NCI-H2029 treated with DMSO at 0.1 percent for 48 hours (cell line): Measurements from ENCODE around the gene HIC1.

Experiments
- DNase-seq: peaks from one replicate; lab custom pipeline; 2025; lab: John Stamatoyannopoulos, UW

HIC1 gene

DNA sequence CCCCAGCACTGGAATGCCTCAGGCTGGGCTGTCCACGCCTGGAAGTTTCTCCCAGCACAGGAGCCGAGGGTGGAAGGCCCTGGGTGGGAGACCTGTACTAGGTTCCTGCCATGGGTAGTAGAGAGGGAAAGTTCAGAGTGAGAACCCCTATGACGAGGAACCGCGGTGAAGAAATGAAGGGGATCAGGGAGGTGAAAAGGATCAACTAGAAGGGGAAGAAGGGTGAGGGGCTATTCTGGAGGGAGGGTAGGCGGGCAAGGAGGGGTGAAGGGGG, 5.4 kb downstream of the HIC1 start:
- no peak for DNase-seq

DNA sequence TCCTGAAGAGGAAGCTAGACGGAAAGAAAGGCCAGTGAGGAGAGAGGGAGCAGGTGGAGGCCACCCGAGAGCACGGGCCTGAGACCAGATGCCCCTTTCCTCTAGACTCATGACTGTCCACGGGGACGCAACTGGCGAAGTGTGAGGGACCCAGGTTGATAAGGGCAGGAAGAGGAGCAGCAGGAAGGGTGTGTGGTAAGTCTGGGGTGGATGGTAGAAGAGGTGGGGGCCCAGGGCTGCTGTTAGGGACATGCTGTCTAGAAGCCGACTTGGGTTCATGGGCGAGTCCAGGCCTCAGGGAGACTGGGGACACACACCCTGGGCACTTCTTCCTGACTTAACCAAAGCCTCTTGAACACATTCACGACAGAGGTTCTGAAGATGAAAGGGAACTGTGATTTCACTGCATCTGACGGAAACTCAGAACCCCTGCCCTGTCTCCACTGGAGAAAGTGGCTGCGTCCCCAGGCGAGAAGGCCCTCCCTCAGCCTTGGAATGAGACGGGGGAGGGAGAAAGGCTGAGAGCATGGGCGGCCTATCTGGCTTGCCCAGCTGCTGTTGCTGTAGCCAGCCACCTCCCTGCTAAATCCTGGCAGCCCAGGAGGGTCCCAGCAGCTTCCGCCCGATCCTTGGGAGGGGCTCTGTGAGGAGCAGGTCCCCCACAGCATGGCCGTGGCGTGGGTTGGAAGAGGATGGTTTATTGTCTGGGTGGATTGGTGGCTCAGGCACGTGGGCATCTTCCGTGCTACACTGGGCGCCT, 6.0 kb downstream of the HIC1 start:
- no peak for DNase-seq

DNA sequence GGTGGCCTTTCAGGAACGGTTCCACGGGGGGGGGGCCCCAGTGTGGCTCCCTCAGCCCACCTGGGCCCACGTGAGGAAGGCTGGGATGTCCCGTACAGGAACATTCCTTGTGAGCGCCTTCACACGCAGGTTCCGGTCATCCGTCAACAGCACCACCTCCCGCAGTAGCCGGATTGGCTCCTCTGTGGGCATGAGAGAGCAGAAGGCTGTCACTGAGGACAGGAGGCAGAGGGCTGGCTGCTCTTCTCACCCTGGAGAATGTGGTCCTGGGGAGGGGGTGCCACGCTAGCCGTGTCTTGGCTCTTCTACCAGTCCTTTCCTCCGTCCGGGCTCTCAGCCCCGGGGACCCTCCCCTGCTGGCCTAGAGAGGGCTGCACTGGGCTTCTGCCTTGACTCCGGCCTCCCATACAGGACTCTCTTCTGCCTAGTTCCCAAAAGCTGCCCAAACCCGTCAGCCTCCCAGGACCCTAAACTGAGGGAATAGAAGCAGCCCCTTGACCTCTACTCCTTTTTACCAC, 6.6 kb downstream of the HIC1 start:
- DNase-seq, result no peak

DNA sequence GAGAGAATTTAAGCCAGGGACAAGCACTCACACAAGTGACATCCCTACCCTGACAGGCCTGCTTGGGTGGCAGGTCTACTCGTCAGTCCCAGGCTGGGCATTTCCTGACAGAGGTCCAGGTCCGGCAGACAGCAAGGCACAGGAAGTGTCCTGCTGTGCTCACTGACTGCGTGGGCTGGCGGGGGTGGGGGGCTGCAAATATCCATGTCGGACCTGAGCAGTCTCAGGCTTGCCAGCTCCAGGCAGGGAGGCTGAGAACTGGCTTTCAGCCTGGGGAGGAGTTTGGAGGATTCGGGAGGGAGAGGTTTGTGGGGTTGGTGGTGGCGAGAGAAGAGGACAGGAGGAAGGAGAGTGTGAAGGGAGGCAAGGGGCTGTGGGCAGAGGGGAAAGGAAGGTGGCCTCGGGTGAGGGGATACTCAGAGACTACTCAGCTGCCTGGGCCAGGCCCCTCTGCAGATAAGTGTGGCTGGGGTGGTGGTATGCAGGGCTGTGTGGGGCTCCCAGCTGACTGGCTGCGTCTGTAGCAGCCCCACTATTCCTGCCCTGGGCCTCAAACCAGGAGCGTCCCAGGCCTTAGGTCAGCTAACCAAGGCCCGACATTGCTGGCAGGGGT, 7.8 kb downstream of the HIC1 start:
- DNase-seq, result no peak

DNA sequence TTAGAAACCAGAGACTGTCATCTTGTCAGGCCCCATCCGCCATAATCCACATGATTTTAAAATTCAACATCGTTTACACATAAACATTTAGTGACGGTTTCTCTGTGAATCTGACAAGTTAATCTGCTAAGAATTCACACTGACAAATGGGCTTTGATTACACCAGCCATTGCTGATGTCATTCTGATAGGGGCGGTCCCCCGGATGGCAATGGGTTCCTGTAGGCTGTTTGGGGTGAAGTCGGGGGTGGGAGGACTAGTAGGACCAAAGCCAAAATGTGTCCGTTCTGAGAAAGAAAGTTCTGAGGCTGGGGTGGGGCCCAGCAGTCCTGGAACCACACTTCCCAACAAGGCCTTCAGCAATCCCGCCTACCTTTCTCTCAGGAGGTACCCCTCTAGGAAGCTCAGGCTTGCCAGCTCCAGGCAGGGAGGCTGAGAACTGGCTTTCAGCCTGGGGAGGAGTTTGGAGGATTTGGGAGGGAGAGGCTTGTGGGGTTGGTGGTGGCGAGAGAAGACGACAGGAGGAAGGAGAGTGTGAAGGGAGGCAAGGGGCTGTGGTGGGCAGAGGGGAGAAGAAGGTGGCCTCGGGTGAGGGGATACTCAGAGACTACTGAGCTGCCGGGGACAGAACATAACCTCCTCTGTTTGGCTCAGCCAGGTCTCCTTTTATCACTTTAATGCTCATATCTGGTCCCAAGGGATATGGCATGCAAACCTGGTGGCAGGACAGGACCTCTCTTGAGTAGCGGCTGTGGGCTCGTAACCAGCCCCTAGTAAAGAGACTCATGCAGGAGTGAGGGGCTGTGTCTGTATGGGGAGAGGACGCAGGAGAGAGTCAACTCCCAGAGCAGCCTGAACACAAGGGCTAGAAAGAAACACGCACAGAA, 8.6 kb downstream of the HIC1 start:
- DNase-seq, result no peak

DNA sequence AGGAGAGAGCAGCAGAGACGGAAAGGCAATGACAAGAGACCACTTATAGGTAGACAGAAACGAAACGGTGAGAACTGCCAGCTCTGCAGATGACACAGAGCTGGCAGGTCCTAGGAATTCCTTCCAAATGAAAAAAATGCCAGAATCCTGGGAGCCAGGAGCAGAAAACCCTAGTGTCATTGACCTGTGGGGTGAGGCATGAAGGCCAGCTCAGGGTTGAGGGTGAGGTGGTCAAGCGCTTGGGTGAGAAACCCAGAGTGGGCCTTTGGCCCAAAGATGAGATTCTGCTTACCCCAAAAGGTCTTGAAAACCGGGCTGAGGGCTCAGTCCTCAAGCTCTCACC, 9.2 kb downstream of the HIC1 start:
- no peak for DNase-seq

DNA sequence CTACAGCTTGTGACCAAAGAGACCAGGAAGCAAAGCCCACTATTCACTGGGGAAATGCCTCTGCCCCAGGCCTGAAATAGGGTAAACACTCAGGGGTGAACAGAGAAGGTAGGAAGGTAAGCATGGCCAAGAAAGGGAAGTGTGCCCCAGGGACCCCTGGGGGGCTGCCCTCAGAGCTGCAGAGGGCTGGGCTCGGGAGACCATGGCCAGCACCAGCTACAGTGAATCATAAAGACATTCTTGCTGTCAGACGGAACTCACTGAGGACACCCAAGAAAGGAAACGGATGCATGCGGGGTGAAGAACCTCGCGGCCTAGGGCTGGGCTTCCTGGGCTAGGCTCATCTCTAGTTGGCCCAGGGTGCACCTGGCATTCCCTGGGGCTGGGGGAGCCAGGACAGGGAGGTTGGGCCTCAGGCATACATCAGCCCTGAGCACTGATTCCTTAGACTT, 9.6 kb downstream of the HIC1 start:
- no peak for DNase-seq

DNA sequence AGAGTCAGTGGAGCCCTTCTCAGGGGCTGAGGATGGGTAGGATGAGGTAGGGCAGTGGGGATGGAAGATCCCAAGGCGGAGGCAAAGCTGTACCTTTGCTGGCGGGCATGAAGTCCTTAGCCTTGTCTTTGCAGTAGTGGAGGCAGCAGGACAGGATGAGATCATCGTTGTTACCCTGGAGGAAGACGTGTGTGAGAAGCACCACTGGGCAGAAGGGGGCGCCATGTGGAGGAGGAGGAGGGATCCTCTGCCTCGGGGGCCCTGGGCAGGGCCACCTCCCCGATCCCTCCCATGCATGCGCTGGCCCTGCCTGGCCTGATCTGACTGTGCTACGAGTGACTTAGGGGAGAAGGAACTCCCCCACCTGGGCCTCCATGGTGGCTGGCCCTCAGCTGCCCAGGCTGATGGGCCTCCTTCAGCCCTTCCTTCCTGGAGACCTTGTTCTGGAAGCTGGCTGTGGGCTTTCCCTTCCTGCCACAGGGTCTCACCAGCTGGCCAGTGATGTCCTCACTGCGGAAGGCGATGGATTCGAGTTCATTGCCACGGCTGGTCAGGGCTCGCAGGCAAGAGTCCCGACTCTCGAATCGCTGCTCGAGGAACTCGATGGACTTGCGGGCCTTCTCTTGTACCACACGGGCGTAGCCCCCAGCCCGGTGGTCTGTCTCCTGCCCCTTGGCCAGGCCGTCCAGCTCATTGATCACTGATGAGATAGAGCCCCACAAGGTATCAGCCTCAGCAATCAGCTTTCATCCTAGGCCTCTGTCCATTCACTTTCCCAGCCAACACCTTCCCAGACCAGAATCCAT, 10.3 kb downstream of the HIC1 start:
- DNase-seq, result no peak

DNA sequence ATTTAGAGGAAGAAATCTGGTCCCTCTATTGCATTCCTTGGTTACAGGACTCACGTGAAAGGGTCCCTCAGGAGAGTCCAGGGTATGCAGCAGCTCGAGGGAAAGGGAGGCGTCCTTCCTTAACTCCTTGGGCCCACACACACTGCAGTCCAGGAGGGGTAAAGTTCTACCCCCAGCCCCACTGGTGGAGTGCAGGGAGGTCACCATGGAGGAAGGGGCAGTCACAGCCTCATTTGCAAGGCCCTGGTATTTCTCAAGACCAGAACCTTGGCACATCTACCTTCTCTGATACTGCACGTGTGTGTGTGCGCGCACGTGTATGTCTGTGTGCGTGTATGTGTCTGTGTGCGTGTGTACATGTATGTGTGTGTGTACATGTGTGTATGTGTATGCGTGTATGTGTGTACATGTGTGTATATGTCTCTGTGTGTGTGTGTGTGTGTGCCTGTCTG, 11.1 kb downstream of the HIC1 start:
- DNase-seq, result no peak

DNA sequence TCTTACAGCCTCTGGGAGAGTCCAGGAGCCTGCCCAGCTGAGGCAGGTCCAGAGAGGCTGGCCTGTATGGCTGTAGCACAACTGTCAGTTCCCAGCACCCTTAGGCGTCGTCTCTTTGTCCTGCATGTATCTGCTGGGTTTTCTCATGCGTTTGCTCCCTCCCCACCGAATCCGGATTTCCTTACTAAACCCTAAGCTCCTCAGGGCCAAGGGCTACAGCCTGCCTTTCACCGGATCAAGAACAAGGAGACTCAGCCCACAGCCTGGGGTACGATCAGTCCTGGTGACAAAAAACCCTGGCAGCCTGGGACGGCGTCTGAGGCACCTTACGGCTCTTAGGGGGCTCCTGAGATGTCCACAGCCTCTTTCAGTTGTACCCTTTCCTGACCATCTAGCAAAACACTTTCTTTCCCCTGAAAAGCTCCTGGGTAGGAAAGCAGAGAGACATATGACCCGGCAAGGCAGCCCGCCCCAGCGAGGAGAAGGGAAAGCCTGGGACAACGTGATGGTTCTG, 12.2 kb downstream of the HIC1 start:
- DNase-seq, result no peak

DNA sequence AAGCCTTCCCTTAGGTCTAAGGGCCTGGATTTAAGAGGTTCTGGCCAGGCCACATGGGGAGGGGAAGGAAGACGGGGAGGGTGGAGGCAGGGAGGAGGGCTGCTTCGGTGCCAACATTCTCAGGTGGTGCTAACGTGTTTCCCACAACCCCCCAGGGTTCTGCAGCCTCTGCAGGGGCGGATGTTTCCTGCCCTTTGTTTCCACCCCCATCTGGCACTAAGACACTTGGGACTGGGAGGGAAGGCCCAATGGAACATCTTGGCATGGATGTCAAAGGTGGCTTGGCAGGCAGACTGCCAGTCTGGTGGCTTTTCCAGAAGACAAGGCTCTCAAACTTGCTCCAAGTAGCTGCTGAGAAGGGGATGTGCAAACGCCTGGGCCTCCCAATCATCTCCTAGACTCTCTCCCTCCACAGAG, 12.7 kb downstream of the HIC1 start:
- DNase-seq, result no peak

DNA sequence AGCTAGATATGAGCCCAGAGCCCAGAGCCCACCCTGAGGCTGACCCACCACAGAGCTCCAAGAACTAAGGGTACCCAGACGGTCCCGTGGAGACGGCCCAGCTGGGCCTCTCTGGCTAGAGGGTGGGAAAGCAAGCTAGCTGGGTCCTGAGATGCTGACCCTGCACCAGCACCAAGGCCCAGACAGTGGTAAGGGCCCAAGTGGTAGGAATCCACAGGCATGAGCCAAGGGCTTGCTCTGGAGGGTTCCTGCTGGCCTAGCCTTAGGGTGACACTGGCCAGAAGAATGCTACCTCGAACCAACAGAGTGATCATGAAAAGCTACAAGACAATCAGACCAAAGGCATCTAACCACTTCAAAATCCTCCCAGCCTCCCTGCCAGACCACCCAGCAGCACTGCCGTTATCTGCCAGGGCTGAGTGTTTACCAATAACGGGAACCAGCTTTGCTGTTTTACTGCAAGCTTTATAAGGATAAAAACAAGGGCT, 13.2 kb downstream of the HIC1 start:
- no peak for DNase-seq

DNA sequence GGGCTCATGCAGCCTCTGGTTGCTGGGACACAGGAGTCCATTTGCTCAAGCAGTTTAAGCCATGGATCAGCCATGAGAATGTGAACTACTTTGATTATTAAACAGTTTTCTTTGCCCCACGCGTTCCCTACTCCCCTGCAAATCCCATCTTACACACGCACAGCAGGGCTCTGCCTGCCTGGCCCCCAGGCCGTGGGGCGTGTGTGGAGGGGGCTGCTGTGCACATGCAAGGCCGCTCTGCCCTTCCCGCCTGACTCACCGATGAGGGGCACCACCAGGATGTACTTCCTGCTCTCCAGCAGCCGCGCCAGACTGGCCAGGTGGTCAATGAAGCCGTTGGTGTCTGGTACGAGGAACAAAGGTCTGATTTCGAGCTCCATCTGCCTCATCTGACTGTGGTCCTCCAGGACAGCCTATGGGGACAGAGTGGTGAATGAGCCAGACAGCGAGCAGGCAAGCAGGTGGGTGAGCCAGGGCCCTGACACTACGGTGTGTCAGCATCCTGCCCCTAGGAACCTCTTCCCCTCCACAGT, 13.7 kb downstream of the HIC1 start:
- no peak for DNase-seq

DNA sequence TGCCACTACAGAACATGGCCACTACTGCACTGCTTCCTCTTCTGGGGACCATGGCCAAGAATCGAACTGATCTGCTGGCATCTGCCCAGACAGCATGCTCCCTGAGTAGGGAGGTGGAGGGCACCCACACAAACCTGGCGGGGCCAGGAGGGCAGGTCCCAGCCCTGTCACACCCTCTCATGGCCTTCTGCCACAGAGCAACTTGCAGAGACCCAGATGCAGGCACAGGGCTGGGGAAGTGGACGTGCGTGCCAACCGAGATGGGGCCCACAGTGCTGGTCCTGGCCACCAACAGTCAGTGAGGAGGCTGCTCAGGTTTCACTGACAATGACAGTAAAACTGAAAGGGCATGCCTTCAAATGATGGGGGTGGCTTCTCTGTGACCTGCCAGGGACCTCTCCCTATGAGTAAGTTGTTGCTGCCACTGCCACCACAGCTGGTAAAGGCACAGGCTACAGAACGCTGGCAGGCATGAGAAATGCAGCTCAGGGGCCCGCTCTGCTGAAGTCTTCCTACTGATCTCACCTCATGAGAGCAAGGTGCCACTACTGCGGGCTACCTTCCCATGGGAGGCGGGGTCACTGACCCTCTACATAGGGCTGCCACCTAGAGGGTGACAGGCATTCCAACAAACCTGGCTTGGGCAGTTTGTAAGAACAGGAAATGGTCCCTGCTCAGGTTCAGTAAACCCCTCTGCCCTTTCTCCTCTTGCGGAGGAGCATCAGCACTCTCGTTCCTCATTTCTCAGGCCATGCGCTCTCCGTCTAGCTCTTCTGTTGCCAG, 15.5 kb downstream of the HIC1 start:
- DNase-seq, result no peak

DNA sequence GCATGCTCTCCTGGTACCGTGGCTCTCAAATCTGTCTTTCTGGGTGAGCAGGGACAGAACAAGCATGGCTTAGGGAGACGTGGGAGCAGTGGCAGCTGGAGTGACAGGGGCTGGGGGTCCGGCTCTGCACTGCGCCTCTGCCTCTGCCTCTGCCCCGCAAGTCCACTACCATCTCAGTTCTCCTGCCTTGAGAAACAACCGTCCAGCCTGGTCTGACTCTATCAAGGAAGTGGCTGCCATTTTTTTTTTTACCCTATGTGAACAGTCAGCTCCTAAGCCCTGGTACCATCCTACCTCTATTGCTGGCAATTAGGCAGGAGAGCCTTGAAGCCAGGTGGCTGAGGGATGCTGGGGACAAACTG, 16.1 kb downstream of the HIC1 start:
- DNase-seq, result no peak

DNA sequence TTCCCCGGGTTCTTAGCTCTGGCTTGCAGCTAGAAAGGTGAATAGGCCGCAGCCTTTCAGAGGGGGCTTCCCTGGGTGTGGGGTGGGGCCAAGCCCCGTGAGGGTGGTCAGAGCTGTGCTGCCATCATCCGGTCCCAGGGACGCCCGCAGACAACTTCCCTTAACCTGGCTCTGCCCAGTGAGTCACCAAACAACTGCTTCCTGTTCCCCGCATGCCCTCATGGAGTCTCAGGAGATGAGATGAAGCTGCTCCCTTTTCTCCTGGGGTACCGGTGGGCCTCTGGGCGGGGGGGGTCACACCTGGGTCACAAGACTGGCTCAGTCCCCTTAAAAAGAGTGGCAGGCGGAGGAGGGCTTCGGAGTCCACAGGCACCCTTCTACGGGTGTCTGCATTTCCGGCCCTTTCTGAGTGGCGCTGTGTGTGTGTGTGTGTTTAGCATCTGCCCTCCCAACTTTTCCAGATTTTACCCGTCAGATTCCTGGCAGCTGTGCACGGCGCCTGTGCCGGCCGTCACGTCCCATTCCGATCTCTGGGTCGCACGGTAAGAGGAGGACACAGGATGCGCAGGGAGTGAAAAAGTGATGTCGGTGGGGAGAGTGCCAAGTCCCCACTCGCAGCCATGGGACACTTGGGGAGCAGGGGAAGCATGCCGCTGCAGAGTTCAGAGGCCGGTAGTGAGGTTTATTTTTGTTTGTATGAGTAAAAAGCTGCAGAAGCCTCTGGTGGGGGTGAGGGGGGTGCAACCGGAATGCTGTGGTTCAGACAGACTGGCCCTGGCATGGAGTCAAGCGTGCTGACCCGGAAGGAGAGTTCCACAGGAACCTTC, 16.8 kb downstream of the HIC1 start:
- no peak for DNase-seq

DNA sequence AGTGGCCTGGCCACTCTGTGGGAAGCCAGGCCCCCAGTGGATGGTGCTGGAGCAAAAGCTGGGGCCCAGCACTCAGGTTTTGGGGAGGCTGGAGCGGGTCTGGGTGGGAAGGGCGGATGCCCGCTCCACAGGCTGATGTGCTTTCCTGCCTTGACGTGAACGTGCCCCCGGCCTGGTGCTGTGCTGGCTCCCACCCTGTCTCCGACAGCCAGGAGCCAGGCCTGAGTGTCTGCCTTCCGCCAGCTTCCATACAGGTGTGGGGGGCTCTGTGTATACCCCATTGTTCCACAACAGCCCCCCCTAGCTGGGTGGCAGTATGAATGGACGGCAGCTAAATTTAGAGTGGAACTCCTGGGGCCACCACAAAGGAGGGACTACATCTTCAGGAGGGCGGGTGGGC, 20.0 kb downstream of the HIC1 start:
- no peak for DNase-seq

DNA sequence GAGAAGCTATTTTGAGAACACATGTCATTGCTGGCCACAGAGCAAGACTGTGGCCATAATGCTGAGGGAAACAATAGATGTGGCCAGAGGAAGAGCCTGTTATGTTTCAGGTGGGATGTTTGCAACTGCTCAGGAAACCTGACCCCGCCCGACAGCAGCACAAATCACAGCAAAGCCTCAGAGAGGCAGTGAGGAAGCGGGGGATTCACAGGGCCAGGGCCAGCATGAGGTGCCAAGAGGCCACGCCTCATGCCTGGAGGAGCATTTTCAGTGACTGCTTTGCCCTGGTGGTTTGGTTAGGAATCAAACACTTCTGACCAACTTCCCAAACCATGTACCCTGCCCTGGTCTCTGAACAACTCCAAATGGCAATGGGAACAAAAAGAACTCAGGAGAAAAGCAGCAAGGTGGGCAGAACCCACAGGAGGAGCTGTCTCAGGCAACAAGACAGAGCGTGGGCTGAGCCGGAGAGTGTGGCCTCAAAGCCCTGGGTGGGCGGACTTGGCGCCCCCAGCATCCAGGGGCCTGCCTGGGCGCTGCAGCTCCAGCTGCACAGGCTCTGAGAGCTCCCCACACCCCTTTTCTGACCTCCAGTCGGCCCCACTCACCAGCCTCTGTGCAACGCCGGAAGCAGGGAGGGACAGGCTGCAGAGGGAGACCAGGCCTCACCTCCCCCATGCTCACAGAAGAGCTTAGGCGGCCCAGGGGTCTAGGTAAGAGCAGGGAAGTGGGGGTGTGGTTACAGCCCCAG, 20.6 kb downstream of the HIC1 start:
- DNase-seq, result no peak
